Measurements from ENCODE around the gene VIT.

VIT gene

GRCh38 chr2:36743954-36744353 lies 47.4 kb downstream of the VIT start:
- H3K4me2 ChIP-seq (ENCODE audit: low read depth, low read length): no peak overlapping the region
- no peaks in the 10 kb centered on the region for H3K4me1 ChIP-seq (ENCODE audit: low read length)
- H3K36me3 ChIP-seq (replicated peaks; ENCODE audit: insufficient read depth, low read length): no peaks in the 10 kb centered on the region
- H3K27me3 ChIP-seq (replicated peaks; ENCODE audit: insufficient read depth, low read length): no peaks in the 10 kb centered on the region
- H3K4me3 ChIP-seq (ENCODE audit: low read length): no peak overlapping the region
- TF ChIP-seq CTCF (IDR thresholded peaks at IDR 0.05; ENCODE audit: low read length): no peak
- no peak overlapping the region for H3K27ac ChIP-seq (ENCODE audit: low read length)
- no peaks in the 10 kb centered on the region for H4K20me1 ChIP-seq (ENCODE audit: insufficient read depth, low read length)
- H3K9me3 ChIP-seq (replicated peaks; ENCODE audit: insufficient read depth, low read length): no peaks in the 10 kb centered on the region
- H3F3A ChIP-seq (ENCODE audit: insufficient read depth, low read length): no peaks in the 10 kb centered on the region
- H3K79me2 ChIP-seq (ENCODE audit: low read length): no peaks in the 10 kb centered on the region
- H3K9me2 ChIP-seq (replicated peaks; ENCODE audit: insufficient read depth, low read length): no peaks in the 10 kb centered on the region
- no peak overlapping the region for H3K9ac ChIP-seq (ENCODE audit: low read length)
- H2AFZ ChIP-seq (ENCODE audit: low read length): no peak overlapping the region
- DNase-seq: no peak

- H3K9me2 ChIP-seq (replicated peaks; ENCODE audit: insufficient read depth, low read length): no peaks in the 10 kb centered on the region
- H3F3A ChIP-seq (ENCODE audit: insufficient read depth, low read length): no peaks in the 10 kb centered on the region
- no peak overlapping the region for H3K4me2 ChIP-seq (ENCODE audit: low read depth, low read length)
- no peaks in the 10 kb centered on the region for H3K36me3 ChIP-seq (replicated peaks; ENCODE audit: insufficient read depth, low read length)
- H3K27ac ChIP-seq (ENCODE audit: low read length): no peak overlapping the region
- H3K9me3 ChIP-seq (replicated peaks; ENCODE audit: insufficient read depth, low read length): no peaks in the 10 kb centered on the region
- H3K9ac ChIP-seq (ENCODE audit: low read length): no peak overlapping the region
- no peak for DNase-seq
- TF ChIP-seq CTCF (IDR thresholded peaks at IDR 0.05; ENCODE audit: low read length) (no peak), EZH2 (optimal IDR thresholded peaks at IDR 0.05; ENCODE audit: low read depth, low read length) (no peak), EZH2phosphoT487 (IDR thresholded peaks at IDR 0.05; ENCODE audit: low read length) (no peak)
- no peaks in the 10 kb centered on the region for H3K79me2 ChIP-seq (ENCODE audit: low read length)
- no peaks in the 10 kb centered on the region for H3K4me1 ChIP-seq (ENCODE audit: low read length)
- no peaks in the 10 kb centered on the region for H3K27me3 ChIP-seq (replicated peaks; ENCODE audit: insufficient read depth, low read length)
- no peak overlapping the region for H2AFZ ChIP-seq (ENCODE audit: low read length)
- no peak overlapping the region for H3K4me3 ChIP-seq (ENCODE audit: low read length)
- no peaks in the 10 kb centered on the region for H4K20me1 ChIP-seq (ENCODE audit: insufficient read depth, low read length)
Observed at GRCh38 chr2:36748166-36748565, 51.7 kb downstream of the VIT start.

DNA sequence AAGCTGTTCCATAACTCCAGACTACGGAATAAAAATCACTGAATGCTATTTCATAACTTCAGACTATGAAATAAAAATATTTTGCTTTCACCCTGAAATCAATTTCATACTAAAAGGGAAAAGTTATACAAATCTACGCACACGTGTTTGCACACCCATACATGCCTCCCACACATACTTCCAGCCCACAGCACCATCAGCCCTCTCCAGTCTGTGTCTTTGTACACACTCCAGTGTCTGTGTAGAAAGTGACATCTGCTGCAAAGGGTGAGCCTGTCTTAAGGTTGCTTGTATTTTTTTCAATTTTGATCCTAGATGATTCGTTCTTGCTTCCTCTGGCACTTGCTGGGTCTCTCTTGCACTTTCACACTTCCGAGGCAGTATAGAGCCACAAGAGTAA lies 53.6 kb downstream of the VIT start:
- H3K4me3 ChIP-seq (ENCODE audit: low read length): no peak overlapping the region
- H2AFZ ChIP-seq (ENCODE audit: low read length): no peak overlapping the region
- no peaks in the 10 kb centered on the region for H4K20me1 ChIP-seq (ENCODE audit: insufficient read depth, low read length)
- no peaks in the 10 kb centered on the region for H3K9me2 ChIP-seq (replicated peaks; ENCODE audit: insufficient read depth, low read length)
- H3K9me3 ChIP-seq (replicated peaks; ENCODE audit: insufficient read depth, low read length): no peaks in the 10 kb centered on the region
- H3F3A ChIP-seq (ENCODE audit: insufficient read depth, low read length): no peaks in the 10 kb centered on the region
- TF ChIP-seq EZH2 (optimal IDR thresholded peaks at IDR 0.05; ENCODE audit: low read depth, low read length) (no peak), CTCF (IDR thresholded peaks at IDR 0.05; ENCODE audit: low read length) (no peak), EZH2phosphoT487 (IDR thresholded peaks at IDR 0.05; ENCODE audit: low read length) (no peak)
- no peaks in the 10 kb centered on the region for H3K36me3 ChIP-seq (replicated peaks; ENCODE audit: insufficient read depth, low read length)
- H3K4me1 ChIP-seq (ENCODE audit: low read length): no peaks in the 10 kb centered on the region
- DNase-seq: no peak
- H3K4me2 ChIP-seq (ENCODE audit: low read depth, low read length): no peak overlapping the region
- no peak overlapping the region for H3K27ac ChIP-seq (ENCODE audit: low read length)
- no peaks in the 10 kb centered on the region for H3K27me3 ChIP-seq (replicated peaks; ENCODE audit: insufficient read depth, low read length)
- H3K9ac ChIP-seq (ENCODE audit: low read length): no peak overlapping the region
- no peaks in the 10 kb centered on the region for H3K79me2 ChIP-seq (ENCODE audit: low read length)
